ENCODE data around the gene COPS6.

GRCh38 chr7:100122067-100122466 lies 33.3 kb downstream of the COPS6 start:
- TF ChIP-seq CTCF (IDR thresholded peaks at IDR 0.05) (no peak), SIN3A (IDR thresholded peaks at IDR 0.05; ENCODE audit: borderline replicate concordance, insufficient read depth, low read depth, low read length) (no peak), REST (IDR thresholded peaks at IDR 0.05; ENCODE audit: insufficient read depth in 1 of 2, low read depth in 2 of 2, low read length in 1 of 2) (no peak), POLR2AphosphoS5 (IDR thresholded peaks at IDR 0.05; ENCODE audit: low read depth, low read length) (no peak), TCF7L2 (IDR thresholded peaks at IDR 0.05; ENCODE audit: low read depth, low read length) (no peak)
